H9 (cell line): ENCODE data around the gene RGS9. TPM values are rescaled to one million over a fixed set of nuclear protein-coding genes. Genes with fewer than 3 reads are reported as not detected.

Experiments used
- DNase-seq: peaks from one replicate; pipeline ENCODE4 v3.0.0-alpha.2; 2017
- H2AFZ ChIP-seq: one replicate; pipeline ENCODE4 v1.6.1; 2013; ENCODE audit warnings: mild to moderate bottlenecking, low read length, control low read depth, moderate library complexity
- H2AK5ac ChIP-seq: 2 replicates; pipeline ENCODE4 v1.6.1; 2013; ENCODE audit warnings: low read length, control low read depth, mixed read lengths; ENCODE audit not compliant: insufficient read length
- H2BK120ac ChIP-seq: one replicate; pipeline ENCODE4 v1.6.1; 2013; ENCODE audit warnings: low read depth, mild to moderate bottlenecking, low read length, control low read depth, inconsistent platforms; ENCODE audit not compliant: poor library complexity, severe bottlenecking
- H2BK12ac ChIP-seq: 2 replicates; pipeline ENCODE4 v1.6.1; 2013; ENCODE audit warnings: low read length, control low read depth, mixed read lengths, low read depth; ENCODE audit not compliant: insufficient read length
- H2BK15ac ChIP-seq: 2 replicates; pipeline ENCODE4 v1.6.1; 2013; ENCODE audit warnings: low read depth, low read length, control low read depth
- H2BK20ac ChIP-seq: one replicate; pipeline ENCODE4 v1.6.1; 2013; ENCODE audit warnings: low read depth, mild to moderate bottlenecking, low read length, control low read depth, inconsistent platforms; ENCODE audit not compliant: poor library complexity, severe bottlenecking
- H2BK5ac ChIP-seq: 2 replicates; pipeline ENCODE4 v1.6.1; 2013; ENCODE audit warnings: low read length, control low read depth, mixed read lengths; ENCODE audit not compliant: insufficient read length
- H3K14ac ChIP-seq: 2 replicates; pipeline ENCODE4 v1.6.1; 2013; ENCODE audit warnings: low read length, control low read depth; ENCODE audit not compliant: insufficient read depth
- H3K18ac ChIP-seq: 2 replicates; pipeline ENCODE4 v1.6.1; 2013; ENCODE audit warnings: low read depth, mild to moderate bottlenecking, mixed read lengths, low read length, control low read depth; ENCODE audit not compliant: insufficient read length
- H3K23ac ChIP-seq: 2 replicates; pipeline ENCODE4 v1.6.1; 2013; ENCODE audit warnings: low read length, control low read depth, mixed read lengths, low read depth; ENCODE audit not compliant: insufficient read length
- H3K23me2 ChIP-seq: 2 replicates; pipeline ENCODE4 v1.6.1; 2013; ENCODE audit warnings: low read depth, mild to moderate bottlenecking, mixed read lengths, low read length, control low read depth; ENCODE audit not compliant: insufficient read length, poor library complexity, severe bottlenecking
- H3K27ac ChIP-seq: 2 replicates; pipeline ENCODE4 v1.5.1; 2013; ENCODE audit warnings: low read length, control low read depth, mixed read lengths, low read depth; ENCODE audit not compliant: insufficient read length
- H3K27me3 ChIP-seq: 2 replicates; pipeline ENCODE4 v1.6.1; 2013; ENCODE audit warnings: low read length, control low read depth, inconsistent platforms; ENCODE audit not compliant: insufficient read depth
- H3K4ac ChIP-seq: 2 replicates; pipeline ENCODE4 v1.6.1; 2013; ENCODE audit warnings: low read depth, mild to moderate bottlenecking, control low read depth, inconsistent platforms, low read length, moderate library complexity
- H3K4me1 ChIP-seq: 2 replicates; pipeline ENCODE4 v1.6.1; 2013; ENCODE audit warnings: low read length, control low read depth, inconsistent platforms; ENCODE audit not compliant: insufficient read depth
- H3K4me2 ChIP-seq: 2 replicates; pipeline ENCODE4 v1.6.1; 2013; ENCODE audit warnings: low read length, control low read depth, mixed read lengths; ENCODE audit not compliant: insufficient read length, insufficient read depth
- H3K56ac ChIP-seq: 2 replicates; pipeline ENCODE4 v1.6.1; 2013; ENCODE audit warnings: low read depth, mild to moderate bottlenecking, mixed read lengths, low read length, control low read depth; ENCODE audit not compliant: insufficient read length
- H3K79me1 ChIP-seq: 2 replicates; pipeline ENCODE4 v1.6.1; 2013; ENCODE audit warnings: low read depth, mild to moderate bottlenecking, moderate library complexity, low read length, control low read depth, inconsistent platforms; ENCODE audit not compliant: insufficient read depth, poor library complexity, severe bottlenecking
- H3K79me2 ChIP-seq: 2 replicates; pipeline ENCODE4 v1.6.1; 2013; ENCODE audit warnings: low read length, control low read depth, inconsistent platforms; ENCODE audit not compliant: insufficient read depth
- H3K9ac ChIP-seq: 2 replicates; pipeline ENCODE4 v1.6.1; 2013; ENCODE audit warnings: low read length, control low read depth, mixed read lengths; ENCODE audit not compliant: insufficient read length; ENCODE audit errors: extremely low read depth
- H3K9me3 ChIP-seq: one replicate; pipeline ENCODE4 v1.6.1; 2013; ENCODE audit warnings: low read depth, low read length, inconsistent platforms; ENCODE audit not compliant: control insufficient read depth
- H3T11ph ChIP-seq: one replicate; pipeline ENCODE4 v1.6.1; 2013; ENCODE audit warnings: mild to moderate bottlenecking, low read length, control low read depth, inconsistent platforms
- H4K20me1 ChIP-seq: one replicate; pipeline ENCODE4 v1.6.1; 2013; ENCODE audit not compliant: control insufficient read depth, insufficient read length, insufficient read depth
- H4K5ac ChIP-seq: 2 replicates; pipeline ENCODE4 v1.6.1; 2013; ENCODE audit warnings: low read depth, mild to moderate bottlenecking, mixed read lengths, low read length, control low read depth; ENCODE audit not compliant: insufficient read length
- H4K8ac ChIP-seq: replicated peaks from 2 replicates; pipeline ENCODE4 v1.6.1; 2013; ENCODE audit warnings: low read length, control low read depth, mixed read lengths, low read depth; ENCODE audit not compliant: insufficient read length
- H4K91ac ChIP-seq: 2 replicates; pipeline ENCODE4 v1.6.1; 2013; ENCODE audit warnings: low read depth, mild to moderate bottlenecking, moderate library complexity, mixed read lengths, low read length, control low read depth; ENCODE audit not compliant: insufficient read length
- H3K27ac Mint-ChIP-seq, 3 experiments: 2 replicates in 2 of 3; 3 replicates in 1 of 3; pipeline ENCODE4 v1.8.0; 2020 to 2021; ENCODE audit warnings: mixed read lengths in 3 of 3, mild to moderate bottlenecking in 1 of 3, moderate library complexity in 1 of 3
- H3K27me3 Mint-ChIP-seq: 2 replicates; pipeline ENCODE4 v1.8.0; 2021; ENCODE audit warnings: low read depth, mild to moderate bottlenecking, moderate library complexity, mixed read lengths
- H3K36me3 Mint-ChIP-seq, 3 experiments: 2 replicates in 2 of 3; 3 replicates in 1 of 3; pipeline ENCODE4 v1.8.0; 2020 to 2021; ENCODE audit warnings: low read depth in 3 of 3, mixed read lengths in 3 of 3; ENCODE audit not compliant: insufficient read depth in 1 of 3
- H3K4me1 Mint-ChIP-seq, 2 experiments: 2 replicates each; pipeline ENCODE4 v1.8.0; 2020; ENCODE audit warnings: mixed read lengths in 2 of 2
- H3K4me3 Mint-ChIP-seq, 2 experiments: 2 replicates in 1 of 2; 3 replicates in 1 of 2; pipeline ENCODE4 v1.8.0; 2020 to 2021; ENCODE audit warnings: mild to moderate bottlenecking in 2 of 2, mixed read lengths in 2 of 2, moderate library complexity in 1 of 2
- H3K9me3 Mint-ChIP-seq, 2 experiments: 2 replicates in 1 of 2; 3 replicates in 1 of 2; pipeline ENCODE4 v1.8.0; 2020; ENCODE audit warnings: mild to moderate bottlenecking in 2 of 2, mixed read lengths in 2 of 2, moderate library complexity in 1 of 2
- WGBS: extraction: QIAGEN DNeasy Blood & Tissue Kit; methylation state at CpG from one replicate; pipeline ENCODE4 v1.1.7; 2013; ENCODE audit warnings: missing lambda C conversion rate, low lambda C conversion rate, mixed read lengths; ENCODE audit not compliant: insufficient read length; ENCODE audit errors: extremely low coverage; 5-methylcytosine and 5-hydroxymethylcytosine counted together
- total RNA-seq: library from RNA; stranded (reverse); gene quantifications from 2 replicates; pipeline ENCODE4 v1.2.1, GENCODE V29; 2021
- TF ChIP-seq, protein P1 (sequence below): fragments of 200-600 bp; sonication (generic); conservative IDR thresholded peaks from 3 replicates; pipeline ENCODE4 v1.8.0; 2021; ENCODE audit warnings: antibody characterized with exemption, mild to moderate bottlenecking

Gene RGS9
- total RNA-seq, 1 experiment from 2014 or later: 12.0 TPM

- H2BK120ac ChIP-seq: no peak overlapping the region
- H3K56ac ChIP-seq: no peak overlapping the region
- H3K27ac Mint-ChIP-seq: no peak overlapping the region; a peak in 1 of 7 replicates
- H3K23ac ChIP-seq: no peak overlapping the region
- H3K18ac ChIP-seq: no peak overlapping the region
- no peak overlapping the region for H2BK20ac ChIP-seq
- TF ChIP-seq, protein P1, sequence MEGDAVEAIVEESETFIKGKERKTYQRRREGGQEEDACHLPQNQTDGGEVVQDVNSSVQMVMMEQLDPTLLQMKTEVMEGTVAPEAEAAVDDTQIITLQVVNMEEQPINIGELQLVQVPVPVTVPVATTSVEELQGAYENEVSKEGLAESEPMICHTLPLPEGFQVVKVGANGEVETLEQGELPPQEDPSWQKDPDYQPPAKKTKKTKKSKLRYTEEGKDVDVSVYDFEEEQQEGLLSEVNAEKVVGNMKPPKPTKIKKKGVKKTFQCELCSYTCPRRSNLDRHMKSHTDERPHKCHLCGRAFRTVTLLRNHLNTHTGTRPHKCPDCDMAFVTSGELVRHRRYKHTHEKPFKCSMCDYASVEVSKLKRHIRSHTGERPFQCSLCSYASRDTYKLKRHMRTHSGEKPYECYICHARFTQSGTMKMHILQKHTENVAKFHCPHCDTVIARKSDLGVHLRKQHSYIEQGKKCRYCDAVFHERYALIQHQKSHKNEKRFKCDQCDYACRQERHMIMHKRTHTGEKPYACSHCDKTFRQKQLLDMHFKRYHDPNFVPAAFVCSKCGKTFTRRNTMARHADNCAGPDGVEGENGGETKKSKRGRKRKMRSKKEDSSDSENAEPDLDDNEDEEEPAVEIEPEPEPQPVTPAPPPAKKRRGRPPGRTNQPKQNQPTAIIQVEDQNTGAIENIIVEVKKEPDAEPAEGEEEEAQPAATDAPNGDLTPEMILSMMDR: no peak
- no peaks in the 10 kb centered on the region for H3K9me3 ChIP-seq
- no peak overlapping the region for H3K4ac ChIP-seq
- no peaks in the 10 kb centered on the region for H3K23me2 ChIP-seq
- no peak overlapping the region for H3K14ac ChIP-seq
- no peaks in the 10 kb centered on the region for H3K9me3 Mint-ChIP-seq
- peaks cover 3% of the 10 kb centered on the region; the same call in 1 of the 2 replicates for H3K4me1 ChIP-seq
- no peak overlapping the region for H2BK15ac ChIP-seq
- H3K4me1 Mint-ChIP-seq: peaks cover 21 to 24% of the 10 kb centered on the region in 2 experiments
- no peak for DNase-seq
- H3K4me3 Mint-ChIP-seq: no peak overlapping the region
- H3K27ac ChIP-seq: no peak overlapping the region
- no peaks in the 10 kb centered on the region for H3K27me3 Mint-ChIP-seq
- H4K8ac ChIP-seq: no peak overlapping the region
- no peak overlapping the region for H2AFZ ChIP-seq
- H4K5ac ChIP-seq: no peak overlapping the region
- H3K9ac ChIP-seq: no peak overlapping the region
- no peak overlapping the region for H3T11ph ChIP-seq
- H3K79me1 ChIP-seq: no peaks in the 10 kb centered on the region
- no peak overlapping the region for H3K4me2 ChIP-seq
- H3K27me3 ChIP-seq: no peaks in the 10 kb centered on the region
- H2BK12ac ChIP-seq: no peak overlapping the region
- H4K91ac ChIP-seq: no peak overlapping the region
- no peak overlapping the region for H2BK5ac ChIP-seq
- no peaks in the 10 kb centered on the region for H3K79me2 ChIP-seq
- no CpG with 5 or more reads among the region's 2 CpGs for WGBS
- H4K20me1 ChIP-seq: no peaks in the 10 kb centered on the region
- no peak overlapping the region for H2AK5ac ChIP-seq
- H3K36me3 Mint-ChIP-seq: no peaks in the 10 kb centered on the region
Observed at GRCh38 chr17:65158622-65159021, 21.5 kb downstream of the RGS9 start.
